DOHH2 (cell line): ENCODE measurements around the gene DSE.

Experiments
- H3F3A ChIP-seq: fragments of 200-600 bp; sonication (generic), shearing (Covaris generic); 2 replicates; pipeline ENCODE4 v1.6.0; 2016; ENCODE audit warnings: antibody characterized with exemption, mild to moderate bottlenecking; ENCODE audit not compliant: control insufficient read depth, insufficient read depth
- H3K27ac ChIP-seq: fragments of 200-600 bp; sonication (generic); 2 replicates; pipeline ENCODE4 v1.5.1; 2014; ENCODE audit warnings: low read depth, mild to moderate bottlenecking, low read length, moderate library complexity
- H3K27me3 ChIP-seq: fragments of 200-600 bp; sonication (generic); 2 replicates; pipeline ENCODE4 v1.6.1; 2014; ENCODE audit warnings: mild to moderate bottlenecking, low read length, mixed read lengths; ENCODE audit not compliant: control insufficient read depth
- H3K36me3 ChIP-seq: fragments of 200-600 bp; sonication (generic); 2 replicates; pipeline ENCODE4 v1.6.1; 2014; ENCODE audit warnings: mild to moderate bottlenecking, low read length, moderate library complexity, mixed read lengths; ENCODE audit not compliant: control insufficient read depth
- H3K4me1 ChIP-seq: fragments of 200-600 bp; sonication (generic); 2 replicates; pipeline ENCODE4 v1.6.1; 2014; ENCODE audit warnings: mild to moderate bottlenecking, low read length, mixed read lengths; ENCODE audit not compliant: control insufficient read depth
- H3K4me2 ChIP-seq: fragments of 200-600 bp; sonication (generic); 2 replicates; pipeline ENCODE4 v1.6.0; 2014; ENCODE audit warnings: mild to moderate bottlenecking, low read length, moderate library complexity
- H3K4me3 ChIP-seq: fragments of 200-600 bp; sonication (generic); 2 replicates; pipeline ENCODE4 v1.5.1; 2014; ENCODE audit warnings: mild to moderate bottlenecking, low read length, mixed read lengths
- H3K79me2 ChIP-seq: fragments of 200-600 bp; sonication (generic); 2 replicates; pipeline ENCODE4 v1.6.1; 2014; ENCODE audit warnings: mild to moderate bottlenecking, low read length, mixed read lengths; ENCODE audit not compliant: control insufficient read depth
- H3K9me2 ChIP-seq: fragments of 200-600 bp; sonication (generic); replicated peaks from 2 replicates; pipeline ENCODE4 v1.6.1; 2014; ENCODE audit warnings: mild to moderate bottlenecking, low read length, mixed read lengths; ENCODE audit not compliant: control insufficient read depth
- H3K9me3 ChIP-seq: fragments of 200-600 bp; sonication (generic); 2 replicates; pipeline ENCODE4 v1.6.1; 2014; ENCODE audit warnings: antibody characterized with exemption, low read length, mixed read lengths; ENCODE audit not compliant: control insufficient read depth, insufficient read depth
- H4K20me1 ChIP-seq: fragments of 200-600 bp; sonication (generic); 2 replicates; pipeline ENCODE4 v1.6.0; 2014; ENCODE audit warnings: low read depth, mild to moderate bottlenecking, antibody characterized with exemption, low read length, moderate library complexity; ENCODE audit not compliant: control insufficient read depth, insufficient read depth
- CTCF ChIP-seq: fragments of 200-600 bp; sonication (generic); IDR thresholded peaks from one replicate; pipeline ENCODE4 v1.5.1; 2014; ENCODE audit warnings: antibody characterized with exemption, mild to moderate bottlenecking, low read depth, low read length; ENCODE audit not compliant: poor library complexity, severe bottlenecking
- EZH2phosphoT487 ChIP-seq: fragments of 200-600 bp; sonication (generic); IDR thresholded peaks from 2 replicates; pipeline ENCODE4 v1.6.1; 2017; ENCODE audit warnings: borderline replicate concordance, mild to moderate bottlenecking, antibody characterized with exemption, low read length, moderate library complexity, mixed read lengths

The DSE gene

GRCh38 chr6:116468293-116468692 lies 97.5 kb downstream of the DSE start:
- H3K4me1 ChIP-seq: peaks cover 15% of the 10 kb centered on the region
- H3K79me2 ChIP-seq: no peaks in the 10 kb centered on the region
- no peak overlapping the region for H3K4me3 ChIP-seq
- H3K36me3 ChIP-seq: no peaks in the 10 kb centered on the region
- H3K9me2 ChIP-seq: no peaks in the 10 kb centered on the region
- no peaks in the 10 kb centered on the region; the same call in 1 of the 2 replicates for H3F3A ChIP-seq
- H3K9me3 ChIP-seq: no peaks in the 10 kb centered on the region
- H3K27ac ChIP-seq: no peak overlapping the region
- no peak overlapping the region for H3K4me2 ChIP-seq
- TF ChIP-seq CTCF (no peak), EZH2phosphoT487 (no peak)
- H4K20me1 ChIP-seq: no peaks in the 10 kb centered on the region
- H3K27me3 ChIP-seq: peaks cover 23% of the 10 kb centered on the region

DNA sequence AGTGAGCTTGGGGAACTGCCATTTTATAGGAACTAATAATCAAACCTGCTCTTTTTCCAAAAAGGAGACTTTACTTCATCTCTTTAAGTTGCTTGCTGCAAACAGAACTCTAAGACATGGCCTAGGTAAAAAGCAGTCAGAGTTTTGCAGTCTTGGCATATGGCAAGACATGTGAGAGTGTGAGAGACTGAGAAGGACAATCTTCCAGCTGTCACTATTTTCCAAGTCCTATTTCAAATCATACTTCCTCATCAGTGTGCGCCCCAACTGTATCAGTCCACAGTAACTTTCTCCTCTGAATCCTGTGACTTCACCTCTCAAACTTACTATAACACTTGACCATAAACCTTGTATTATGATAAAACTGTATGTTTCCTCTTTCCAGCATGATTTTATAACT lies 100.8 kb downstream of the DSE start:
- Histone ChIP-seq H3K4me1 (peaks cover 18% of the 10 kb centered on the region), H3F3A (0 out of 2 replicates have a peak, but pooled peaks cover 4% of the 10 kb centered on the region), H3K27me3 (peaks cover 13% of the 10 kb centered on the region), H4K20me1 (no peaks in the 10 kb centered on the region), H3K9me2 (no peaks in the 10 kb centered on the region), H3K36me3 (no peaks in the 10 kb centered on the region), H3K4me2 (no peak overlapping the region), H3K4me3 (no peak overlapping the region), H3K27ac (no peak overlapping the region), H3K9me3 (no peaks in the 10 kb centered on the region), H3K79me2 (no peaks in the 10 kb centered on the region)
- TF ChIP-seq EZH2phosphoT487 (no peak), CTCF (no peak)

- Histone ChIP-seq H3K9me3 (no peaks in the 10 kb centered on the region), H3K4me3 (no peak overlapping the region), H3K4me1 (peaks cover 24% of the 10 kb centered on the region), H3K27me3 (peaks cover 9% of the 10 kb centered on the region), H3K27ac (no peak overlapping the region), H3K4me2 (no peak overlapping the region), H3F3A (0 out of 2 replicates have a peak, but pooled peaks cover 5% of the 10 kb centered on the region), H3K36me3 (no peaks in the 10 kb centered on the region), H4K20me1 (no peaks in the 10 kb centered on the region), H3K79me2 (no peaks in the 10 kb centered on the region), H3K9me2 (no peaks in the 10 kb centered on the region)
- TF ChIP-seq CTCF (no peak), EZH2phosphoT487 (no peak)
Measured at GRCh38 chr6:116472706-116473105, 102.0 kb downstream of the DSE start.
